Breast epithelium (tissue), 4 donors: ENCODE data around the gene ADAMTS2. TPM values are rescaled to one million over a fixed set of nuclear protein-coding genes. Genes with fewer than 3 reads are reported as not detected.

Experiments
- DNase-seq, 2 donors: peaks; one replicate each; pipeline ENCODE4 v3.0.0-alpha.2; 2019; ENCODE audit warnings: low spot score in 2 of 2
- H3K27ac ChIP-seq, 2 donors: fragments of 200-600 bp; sonication (generic) in 1 of 2; one replicate each; pipeline ENCODE4 v1.5.1; 2016 to 2019; ENCODE audit warnings: mild to moderate bottlenecking in 1 of 2
- H3K27me3 ChIP-seq, 2 donors: fragments of 200-600 bp; sonication (generic) in 1 of 2; one replicate each; pipeline versions ENCODE4 v1.5.1 to v1.6.0; 2017 to 2019; ENCODE audit warnings: control low read depth in 1 of 2, mild to moderate bottlenecking in 1 of 2
- H3K36me3 ChIP-seq: fragments of 200-600 bp; one replicate; pipeline ENCODE4 v1.5.1; 2019
- H3K4me1 ChIP-seq, 2 donors: fragments of 200-600 bp; sonication (generic); one replicate each; pipeline ENCODE4 v1.5.1; 2016 to 2019; ENCODE audit warnings: control low read depth in 1 of 2
- H3K4me3 ChIP-seq, 3 donors: fragments of 200-600 bp; sonication (generic); 1 replicate in 2 of 3; 2 replicates in 1 of 3; pipeline ENCODE4 v1.5.1; 2016 to 2019; ENCODE audit warnings: mild to moderate bottlenecking in 3 of 3, moderate library complexity in 2 of 3
- H3K9me3 ChIP-seq, 2 donors: fragments of 200-600 bp; sonication (generic) in 1 of 2; one replicate each; pipeline ENCODE4 v1.5.1; 2016 to 2019; ENCODE audit warnings: control low read depth in 1 of 2
- POLR2A ChIP-seq: fragments of 450-650 bp; IDR thresholded peaks from one replicate; pipeline ENCODE4 v1.6.1; 2016; ENCODE audit warnings: antibody characterized with exemption, mild to moderate bottlenecking, moderate library complexity
- POLR2AphosphoS5 ChIP-seq, 3 donors: sonication (generic); formaldehyde crosslinking; IDR thresholded peaks; one replicate each; pipeline ENCODE4 v1.6.1; 2017; ENCODE audit warnings: antibody characterized with exemption in 3 of 3
- intact Hi-C: fragments of 100-400 bp; cut with DNase I; formaldehyde crosslinking; loops from one replicate; pipeline ENCODE4 v1.15.1; 2023; ENCODE audit warnings: low total_unique reads
- total RNA-seq, 3 donors: library from RNA; depleted of rRNA; stranded (reverse); fragments of >200 nt; gene quantifications; one replicate each; pipeline ENCODE4 v1.1.0, GENCODE V29; 2016
- TF ChIP-seq, protein P1 (sequence below), 3 donors: fragments of 450-650 bp; IDR thresholded peaks; one replicate each; pipeline ENCODE4 v1.5.1; 2016 to 2017; ENCODE audit warnings: antibody characterized with exemption in 3 of 3, mild to moderate bottlenecking in 3 of 3, moderate library complexity in 3 of 3

The ADAMTS2 gene
- total RNA-seq, 3 donors from 2014 or later: 11.3 to 51.8 (median 19.7) TPM

DNA sequence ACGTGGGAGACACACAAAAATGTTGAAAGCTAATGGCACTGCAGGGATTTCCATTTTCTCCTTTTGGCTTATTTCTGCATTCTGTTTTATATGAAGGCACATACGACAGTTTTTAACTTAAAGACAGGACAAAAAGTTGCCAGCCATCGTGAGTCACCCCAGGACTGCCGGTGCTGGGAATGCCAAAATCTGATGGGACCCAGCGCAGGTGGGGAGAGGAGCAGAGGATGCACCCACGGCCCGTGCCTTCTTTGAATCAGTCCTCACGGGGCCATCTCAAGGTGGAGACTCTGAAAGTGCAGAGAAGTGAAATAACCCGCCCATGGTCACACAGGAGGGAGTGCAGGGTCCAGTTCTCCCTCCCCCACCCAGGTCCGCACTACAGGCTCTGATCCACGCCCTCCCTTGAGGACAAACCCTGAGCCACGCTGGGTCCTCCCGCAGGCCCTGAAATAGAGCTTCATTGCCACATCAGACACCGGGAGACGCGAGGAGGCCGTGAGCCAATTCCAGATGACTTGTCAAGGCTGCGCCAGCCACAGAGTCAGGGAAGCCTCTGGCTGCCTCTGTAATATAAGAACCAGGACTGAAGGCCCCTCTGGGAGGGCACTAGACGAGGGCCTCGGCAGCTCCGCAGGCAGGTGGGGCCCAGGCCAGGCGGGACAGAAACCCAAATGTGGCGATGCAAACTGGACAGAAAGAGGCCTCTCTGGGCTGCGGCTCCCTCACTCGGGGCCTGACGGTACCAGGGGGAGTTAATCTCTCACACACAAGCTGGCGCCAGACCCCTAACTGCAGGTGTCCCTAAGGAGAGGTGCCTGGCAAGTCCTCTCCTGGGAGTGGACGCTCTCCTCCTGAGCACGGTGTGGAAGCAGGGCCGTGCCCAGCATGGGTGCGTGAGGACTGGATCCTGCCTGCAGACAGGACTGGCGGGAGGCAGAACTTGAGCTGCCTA, 22.9 kb downstream of the ADAMTS2 start:
- DNase-seq: no peak
- no peaks in the 10 kb centered on the region for H3K9me3 ChIP-seq
- H3K27me3 ChIP-seq: no peaks in the 10 kb centered on the region
- no peak for TF ChIP-seq POLR2AphosphoS5 (IDR thresholded peaks at IDR 0.05)
- TF ChIP-seq POLR2A: no peak
- TF ChIP-seq, protein P1, sequence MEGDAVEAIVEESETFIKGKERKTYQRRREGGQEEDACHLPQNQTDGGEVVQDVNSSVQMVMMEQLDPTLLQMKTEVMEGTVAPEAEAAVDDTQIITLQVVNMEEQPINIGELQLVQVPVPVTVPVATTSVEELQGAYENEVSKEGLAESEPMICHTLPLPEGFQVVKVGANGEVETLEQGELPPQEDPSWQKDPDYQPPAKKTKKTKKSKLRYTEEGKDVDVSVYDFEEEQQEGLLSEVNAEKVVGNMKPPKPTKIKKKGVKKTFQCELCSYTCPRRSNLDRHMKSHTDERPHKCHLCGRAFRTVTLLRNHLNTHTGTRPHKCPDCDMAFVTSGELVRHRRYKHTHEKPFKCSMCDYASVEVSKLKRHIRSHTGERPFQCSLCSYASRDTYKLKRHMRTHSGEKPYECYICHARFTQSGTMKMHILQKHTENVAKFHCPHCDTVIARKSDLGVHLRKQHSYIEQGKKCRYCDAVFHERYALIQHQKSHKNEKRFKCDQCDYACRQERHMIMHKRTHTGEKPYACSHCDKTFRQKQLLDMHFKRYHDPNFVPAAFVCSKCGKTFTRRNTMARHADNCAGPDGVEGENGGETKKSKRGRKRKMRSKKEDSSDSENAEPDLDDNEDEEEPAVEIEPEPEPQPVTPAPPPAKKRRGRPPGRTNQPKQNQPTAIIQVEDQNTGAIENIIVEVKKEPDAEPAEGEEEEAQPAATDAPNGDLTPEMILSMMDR (IDR thresholded peaks at IDR 0.05): no peak
- peak overlapping the region in 1 of 2 donors; percentile 35 for H3K27ac ChIP-seq
- peaks cover 0 to 4% of the 10 kb centered on the region in 2 donors for H3K4me1 ChIP-seq
- H3K36me3 ChIP-seq: no peaks in the 10 kb centered on the region
- intact Hi-C loops: no loop called here
- H3K4me3 ChIP-seq: no peak overlapping the region

- DNase-seq: no peak
- H3K4me1 ChIP-seq: peaks cover 0 to 4% of the 10 kb centered on the region in 2 donors
- H3K27me3 ChIP-seq: no peaks in the 10 kb centered on the region
- no peaks in the 10 kb centered on the region for H3K36me3 ChIP-seq
- no peak overlapping the region for H3K27ac ChIP-seq
- H3K4me3 ChIP-seq: no peak overlapping the region
- TF ChIP-seq POLR2AphosphoS5 (IDR thresholded peaks at IDR 0.05) (no peak), POLR2A (no peak)
- TF ChIP-seq, protein P1 (IDR thresholded peaks at IDR 0.05): no peak
- H3K9me3 ChIP-seq: peaks cover under 1 to 1% of the 10 kb centered on the region in 2 donors
- intact Hi-C loops: no loop called here
These were observed 23.9 kb downstream of the ADAMTS2 start for GRCh38 chr5:179321206-179321987.

DNA sequence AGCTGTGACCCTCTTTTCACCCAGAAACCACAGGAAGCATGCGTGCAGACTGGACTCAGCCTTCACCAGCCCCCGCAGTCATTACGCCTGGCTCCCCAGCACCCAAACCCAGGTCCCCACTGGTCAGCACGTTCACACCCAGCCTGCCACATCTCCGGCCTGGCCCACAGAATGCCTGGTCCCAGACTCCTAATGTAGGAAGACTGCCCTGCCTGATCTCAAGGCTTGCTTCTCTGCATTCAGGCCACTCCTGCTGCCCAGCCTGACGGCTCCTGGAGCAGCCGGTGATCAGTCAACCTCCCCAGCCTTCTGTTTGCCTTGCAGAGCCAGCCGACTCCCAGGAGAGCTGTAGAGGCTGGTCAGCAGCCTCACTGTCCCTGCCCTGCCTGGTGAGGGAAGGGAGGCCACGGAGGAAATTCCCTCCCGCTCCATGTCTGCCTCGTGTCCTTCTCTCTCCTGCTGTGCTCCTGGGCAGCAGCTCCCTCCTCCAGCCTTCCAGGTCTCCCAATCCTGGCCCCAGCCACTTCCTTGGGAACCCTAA, 25.4 kb downstream of the ADAMTS2 start:
- no peaks in the 10 kb centered on the region for H3K27me3 ChIP-seq
- H3K9me3 ChIP-seq: peaks cover 5 to 7% of the 10 kb centered on the region in 2 donors
- TF ChIP-seq, protein P1 (IDR thresholded peaks at IDR 0.05): no peak
- TF ChIP-seq POLR2AphosphoS5 (IDR thresholded peaks at IDR 0.05) (no peak), POLR2A (no peak)
- intact Hi-C loops: no loop called here
- no peak overlapping the region for H3K4me3 ChIP-seq
- H3K36me3 ChIP-seq: no peaks in the 10 kb centered on the region
- H3K4me1 ChIP-seq: no peaks in the 10 kb centered on the region
- no peak for DNase-seq
- H3K27ac ChIP-seq: peak overlapping the region in 1 of 2 donors; percentile 59

DNA sequence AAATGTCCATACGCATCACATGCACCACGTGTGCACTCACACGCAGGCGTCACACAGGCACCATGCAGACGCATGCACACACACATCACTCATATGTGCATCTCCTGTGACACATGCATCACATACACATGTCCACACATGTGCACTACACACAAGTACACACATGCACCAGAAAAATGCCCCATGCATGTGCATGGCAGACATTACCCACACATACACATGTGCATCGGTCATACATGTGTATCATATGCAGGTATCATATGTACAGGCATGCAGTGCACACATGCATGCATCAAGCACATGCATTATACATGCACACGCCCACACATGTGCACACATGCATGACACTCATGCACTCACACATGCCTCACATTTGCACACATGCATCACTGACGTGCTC, 26.1 kb downstream of the ADAMTS2 start:
- H3K36me3 ChIP-seq: no peaks in the 10 kb centered on the region
- peaks cover 5 to 7% of the 10 kb centered on the region in 2 donors for H3K9me3 ChIP-seq
- intact Hi-C loops: no loop called here
- H3K4me1 ChIP-seq: peaks cover 0 to 6% of the 10 kb centered on the region in 2 donors
- no peak for DNase-seq
- H3K27ac ChIP-seq: no peak overlapping the region
- H3K27me3 ChIP-seq: no peaks in the 10 kb centered on the region
- no peak overlapping the region for H3K4me3 ChIP-seq
- TF ChIP-seq, protein P1 (IDR thresholded peaks at IDR 0.05): no peak
- TF ChIP-seq POLR2A: no peak
- no peak for TF ChIP-seq POLR2AphosphoS5 (IDR thresholded peaks at IDR 0.05)
